SU-DHL-6 (cell line): ENCODE results near the gene ALK.

Experiments used
- CTCF ChIP-seq: fragments of 200-600 bp; sonication (generic); IDR thresholded peaks from one replicate; pipeline ENCODE4 v1.5.1; 2017; ENCODE audit warnings: antibody characterized with exemption, mild to moderate bottlenecking, low read length, moderate library complexity; ENCODE audit not compliant: insufficient read depth, poor library complexity, severe bottlenecking
- EZH2phosphoT487 ChIP-seq: fragments of 200-600 bp; sonication (generic), shearing (Covaris generic); conservative IDR thresholded peaks from 2 replicates; pipeline ENCODE4 v1.6.1; 2018; ENCODE audit warnings: mild to moderate bottlenecking, antibody characterized with exemption, low read length, moderate library complexity, mixed read lengths

DNA sequence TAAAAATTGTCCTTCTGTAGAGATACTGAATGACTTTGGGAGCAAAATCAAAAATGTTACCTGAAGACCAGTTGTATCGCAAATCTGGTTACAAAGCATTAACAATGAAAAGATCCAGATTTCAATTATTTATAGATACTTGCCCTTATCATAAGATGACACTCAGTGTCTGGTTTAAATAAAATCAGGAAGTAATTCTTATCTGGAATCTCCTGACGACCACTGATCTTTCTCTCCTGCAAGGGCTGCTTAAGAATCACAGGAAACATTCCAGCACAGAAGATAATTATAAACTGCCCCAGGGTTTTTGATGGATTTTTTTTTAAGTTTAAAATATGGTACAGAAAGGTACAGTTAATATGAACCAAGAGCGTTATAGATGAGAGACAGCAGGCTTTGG is 205.7 kb downstream of the ALK start:
- TF ChIP-seq CTCF (no peak), EZH2phosphoT487 (no peak)
